ENCODE measurements around the gene CISD2.
"Not testable (repeated sequence)": the region's sequence is repeated elsewhere in the genome, so short reads cannot be mapped to it uniquely, and the experiment has no call there.

The CISD2 gene

GRCh38 chr4:102868781-102869568, at the start of gene CISD2:
Gene CISD2, plus strand, starts transcription at chr4:102868992. Its CDS starts 93 bp downstream, at chr4:102869085.
- Histone ChIP-seq H3K4me1 (ENCODE audit: control insufficient read depth, insufficient read depth, low read length) (peaks cover 3% of the 10 kb centered on the region), H3K27ac (ENCODE audit: low read depth, low read length) (peak within 1 kb of the TSS; percentile 96), H3K4me3 (ENCODE audit: low read length) (peak within 1 kb of the TSS; percentile 99), H3K27me3 (ENCODE audit: control insufficient read depth, insufficient read depth, low read length) (no peaks in the 10 kb centered on the region), H3K36me3 (ENCODE audit: control insufficient read depth, insufficient read depth, low read length) (no peaks in the 10 kb centered on the region), H3K9ac (ENCODE audit: low read length) (peak within 1 kb of the TSS; percentile 98)

- H3K4me1 ChIP-seq (ENCODE audit: control insufficient read depth, insufficient read depth, low read length), result peaks cover 34% of the 10 kb centered on the region
- H3K36me3 ChIP-seq (ENCODE audit: control insufficient read depth, insufficient read depth, low read length); H3K27me3 ChIP-seq (ENCODE audit: control insufficient read depth, insufficient read depth, low read length); H3K4me3 ChIP-seq (ENCODE audit: low read length); H3K9ac ChIP-seq (ENCODE audit: low read length); H3K27ac ChIP-seq (ENCODE audit: low read depth, low read length): not testable (repeated sequence)
These were observed 49.7 kb upstream of the CISD2 start for GRCh38 chr4:102819100-102819499.

- Histone ChIP-seq H3K4me1 (ENCODE audit: control insufficient read depth, insufficient read depth, low read length) (peaks cover 38% of the 10 kb centered on the region), H3K27ac (ENCODE audit: low read depth, low read length) (peak overlapping the region; percentile 16)
These were observed 49.0 kb upstream of the CISD2 start for GRCh38 chr4:102819588-102820365.

GRCh38 chr4:102823464-102823863, 45.3 kb upstream of the CISD2 start:
- no peaks in the 10 kb centered on the region for H3K27me3 ChIP-seq (ENCODE audit: control insufficient read depth, insufficient read depth, low read length)
- H3K9ac ChIP-seq (ENCODE audit: low read length), result no peak overlapping the region
- no peak overlapping the region for H3K27ac ChIP-seq (ENCODE audit: low read depth, low read length)
- peaks cover 31% of the 10 kb centered on the region for H3K4me1 ChIP-seq (ENCODE audit: control insufficient read depth, insufficient read depth, low read length)
- peak overlapping the region; percentile 22 for H3K4me3 ChIP-seq (ENCODE audit: low read length)
- no peaks in the 10 kb centered on the region for H3K36me3 ChIP-seq (ENCODE audit: control insufficient read depth, insufficient read depth, low read length)

More at GRCh38 chr4:102819588-102820365, 49.0 kb upstream of the CISD2 start:
- no peak overlapping the region for H3K4me3 ChIP-seq (ENCODE audit: low read length)
- peaks cover 2% of the 10 kb centered on the region for H3K36me3 ChIP-seq (ENCODE audit: control insufficient read depth, insufficient read depth, low read length)
- H3K9ac ChIP-seq (ENCODE audit: low read length), result no peak overlapping the region
- no peaks in the 10 kb centered on the region for H3K27me3 ChIP-seq (ENCODE audit: control insufficient read depth, insufficient read depth, low read length)

- H3K27ac ChIP-seq (ENCODE audit: low read depth, low read length), result no peak overlapping the region
- H3K4me1 ChIP-seq (ENCODE audit: control insufficient read depth, insufficient read depth, low read length), result peaks cover 31% of the 10 kb centered on the region
- H3K4me3 ChIP-seq (ENCODE audit: low read length), result peak overlapping the region; percentile 22
- no peak overlapping the region for H3K9ac ChIP-seq (ENCODE audit: low read length)
- no peaks in the 10 kb centered on the region for H3K36me3 ChIP-seq (ENCODE audit: control insufficient read depth, insufficient read depth, low read length)
- H3K27me3 ChIP-seq (ENCODE audit: control insufficient read depth, insufficient read depth, low read length), result no peaks in the 10 kb centered on the region
These were observed 44.9 kb upstream of the CISD2 start for GRCh38 chr4:102823897-102824296.

GRCh38 chr4:102824398-102824797, 44.4 kb upstream of the CISD2 start:
- no peaks in the 10 kb centered on the region for H3K36me3 ChIP-seq (ENCODE audit: control insufficient read depth, insufficient read depth, low read length)
- H3K27ac ChIP-seq (ENCODE audit: low read depth, low read length), result no peak overlapping the region
- H3K9ac ChIP-seq (ENCODE audit: low read length), result no peak overlapping the region
- no peaks in the 10 kb centered on the region for H3K27me3 ChIP-seq (ENCODE audit: control insufficient read depth, insufficient read depth, low read length)
- peaks cover 31% of the 10 kb centered on the region for H3K4me1 ChIP-seq (ENCODE audit: control insufficient read depth, insufficient read depth, low read length)
- H3K4me3 ChIP-seq (ENCODE audit: low read length), result peak overlapping the region; percentile 92

- no peaks in the 10 kb centered on the region for H3K36me3 ChIP-seq (ENCODE audit: control insufficient read depth, insufficient read depth, low read length)
These were observed 43.3 kb upstream of the CISD2 start for GRCh38 chr4:102825261-102826091.

GRCh38 chr4:102826105-102826889, 42.5 kb upstream of the CISD2 start:
- H3K36me3 ChIP-seq (ENCODE audit: control insufficient read depth, insufficient read depth, low read length), result no peaks in the 10 kb centered on the region
- H3K4me1 ChIP-seq (ENCODE audit: control insufficient read depth, insufficient read depth, low read length), result peaks cover 15% of the 10 kb centered on the region
- peak overlapping the region; percentile 92 for H3K4me3 ChIP-seq (ENCODE audit: low read length)
- H3K27ac ChIP-seq (ENCODE audit: low read depth, low read length), result peak overlapping the region; percentile 99
- H3K27me3 ChIP-seq (ENCODE audit: control insufficient read depth, insufficient read depth, low read length), result no peaks in the 10 kb centered on the region
- peak overlapping the region; percentile 94 for H3K9ac ChIP-seq (ENCODE audit: low read length)

More at GRCh38 chr4:102825261-102826091, 43.3 kb upstream of the CISD2 start:
- peak overlapping the region; percentile 92 for H3K4me3 ChIP-seq (ENCODE audit: low read length)
- peaks cover 22% of the 10 kb centered on the region for H3K4me1 ChIP-seq (ENCODE audit: control insufficient read depth, insufficient read depth, low read length)
- H3K27ac ChIP-seq (ENCODE audit: low read depth, low read length), result peak overlapping the region; percentile 99
- peak overlapping the region; percentile 94 for H3K9ac ChIP-seq (ENCODE audit: low read length)
- H3K27me3 ChIP-seq (ENCODE audit: control insufficient read depth, insufficient read depth, low read length), result no peaks in the 10 kb centered on the region

- Histone ChIP-seq H3K36me3 (ENCODE audit: control insufficient read depth, insufficient read depth, low read length) (no peaks in the 10 kb centered on the region), H3K27me3 (ENCODE audit: control insufficient read depth, insufficient read depth, low read length) (no peaks in the 10 kb centered on the region), H3K9ac (ENCODE audit: low read length) (peak within 1 kb of the TSS; percentile 94), H3K4me1 (ENCODE audit: control insufficient read depth, insufficient read depth, low read length) (peaks cover 14% of the 10 kb centered on the region), H3K4me3 (ENCODE audit: low read length) (peak within 1 kb of the TSS; percentile 92), H3K27ac (ENCODE audit: low read depth, low read length) (peak within 1 kb of the TSS; percentile 99)
These were observed 41.7 kb upstream of the CISD2 start, which contains the start of gene UBE2D3 for GRCh38 chr4:102826890-102827673. Gene UBE2D3, minus strand, starts transcription at chr4:102827551. Its CDS starts 1,043 bp downstream, at chr4:102826508.

- Histone ChIP-seq H3K27ac (ENCODE audit: low read depth, low read length) (peak overlapping the region; percentile 99), H3K4me3 (ENCODE audit: low read length) (peak overlapping the region; percentile 92), H3K36me3 (ENCODE audit: control insufficient read depth, insufficient read depth, low read length) (no peaks in the 10 kb centered on the region), H3K9ac (ENCODE audit: low read length) (peak overlapping the region; percentile 94), H3K27me3 (ENCODE audit: control insufficient read depth, insufficient read depth, low read length) (no peaks in the 10 kb centered on the region), H3K4me1 (ENCODE audit: control insufficient read depth, insufficient read depth, low read length) (peaks cover 14% of the 10 kb centered on the region)
These were observed 40.9 kb upstream of the CISD2 start for GRCh38 chr4:102827674-102828496.

Data from rectal smooth muscle tissue (tissue), 1 donor.